SU-DHL-6 (cell line): Measurements from ENCODE around the gene THBS2.

Experiments used
- CTCF ChIP-seq: fragments of 200-600 bp; sonication (generic); IDR thresholded peaks from one replicate; pipeline ENCODE4 v1.5.1; 2017; ENCODE audit warnings: antibody characterized with exemption, mild to moderate bottlenecking, low read length, moderate library complexity; ENCODE audit not compliant: insufficient read depth, poor library complexity, severe bottlenecking
- EZH2phosphoT487 ChIP-seq: fragments of 200-600 bp; sonication (generic), shearing (Covaris generic); conservative IDR thresholded peaks from 2 replicates; pipeline ENCODE4 v1.6.1; 2018; ENCODE audit warnings: mild to moderate bottlenecking, antibody characterized with exemption, low read length, moderate library complexity, mixed read lengths

- TF ChIP-seq EZH2phosphoT487 (no peak), CTCF (no peak)
These were observed 84.3 kb downstream of the THBS2 start for GRCh38 chr6:169169375-169169774.
